Measurements from ENCODE around the gene GTF3C6. TPM values are rescaled to one million over a fixed set of nuclear protein-coding genes. Genes with fewer than 3 reads are reported as not detected.

GTF3C6 gene
- total RNA-seq, 2 donors from 2014 or later, result 72.0 to 98.1 TPM

DNA sequence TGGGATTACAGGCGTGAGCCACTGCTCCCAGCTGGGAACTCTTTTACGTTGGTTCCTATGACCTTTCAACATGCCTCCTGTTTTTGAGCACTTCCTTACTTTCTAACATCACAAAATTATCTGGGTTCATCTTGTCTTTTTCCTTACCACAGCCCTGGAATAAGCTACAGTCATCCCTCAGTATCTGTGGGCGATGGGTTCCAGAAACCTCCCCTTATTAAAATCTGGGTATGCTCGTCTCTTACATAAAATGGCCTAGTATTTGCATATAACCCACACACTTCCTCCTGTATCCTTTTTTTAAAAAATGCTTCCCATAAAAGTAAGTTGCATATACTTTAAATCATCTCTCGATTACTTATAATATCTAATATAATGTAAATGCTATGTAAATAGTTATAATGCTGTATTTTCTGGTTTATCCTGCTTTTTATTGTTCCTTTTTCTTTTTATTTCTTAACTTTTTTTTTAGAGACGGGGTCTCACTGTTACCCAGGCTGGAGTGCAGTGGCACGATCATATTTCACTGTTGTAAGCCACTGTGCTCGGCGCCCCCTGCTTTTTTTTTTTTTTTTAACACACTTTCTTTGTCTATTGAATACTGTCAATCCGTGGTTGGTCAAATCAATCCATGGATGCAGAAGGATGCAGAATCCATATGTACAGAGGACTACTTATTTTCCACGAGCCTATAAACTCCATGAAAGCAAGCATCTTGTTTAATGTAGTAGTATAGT, 32.5 kb downstream of the GTF3C6 start:
- intact Hi-C loops (cut with DNase I), result no loop called here
- Histone ChIP-seq H3K4me1 (replicated peaks) (no peaks in the 10 kb centered on the region), H3K27me3 (replicated peaks; ENCODE audit: insufficient read depth) (no peaks in the 10 kb centered on the region), H3K9me3 (no peaks in the 10 kb centered on the region), H3K27ac (no peak overlapping the region), H3K4me3 (no peak overlapping the region), H3K36me3 (no peaks in the 10 kb centered on the region)
- DNase-seq (ENCODE audit: low spot score), result no peak
- 79% methylated on average over 11 of the region's 11 CpGs for WGBS
- TF ChIP-seq POLR2A (IDR thresholded peaks at IDR 0.05) (no peak), POLR2AphosphoS5 (IDR thresholded peaks at IDR 0.05) (no peak)
- TF ChIP-seq, protein P1, sequence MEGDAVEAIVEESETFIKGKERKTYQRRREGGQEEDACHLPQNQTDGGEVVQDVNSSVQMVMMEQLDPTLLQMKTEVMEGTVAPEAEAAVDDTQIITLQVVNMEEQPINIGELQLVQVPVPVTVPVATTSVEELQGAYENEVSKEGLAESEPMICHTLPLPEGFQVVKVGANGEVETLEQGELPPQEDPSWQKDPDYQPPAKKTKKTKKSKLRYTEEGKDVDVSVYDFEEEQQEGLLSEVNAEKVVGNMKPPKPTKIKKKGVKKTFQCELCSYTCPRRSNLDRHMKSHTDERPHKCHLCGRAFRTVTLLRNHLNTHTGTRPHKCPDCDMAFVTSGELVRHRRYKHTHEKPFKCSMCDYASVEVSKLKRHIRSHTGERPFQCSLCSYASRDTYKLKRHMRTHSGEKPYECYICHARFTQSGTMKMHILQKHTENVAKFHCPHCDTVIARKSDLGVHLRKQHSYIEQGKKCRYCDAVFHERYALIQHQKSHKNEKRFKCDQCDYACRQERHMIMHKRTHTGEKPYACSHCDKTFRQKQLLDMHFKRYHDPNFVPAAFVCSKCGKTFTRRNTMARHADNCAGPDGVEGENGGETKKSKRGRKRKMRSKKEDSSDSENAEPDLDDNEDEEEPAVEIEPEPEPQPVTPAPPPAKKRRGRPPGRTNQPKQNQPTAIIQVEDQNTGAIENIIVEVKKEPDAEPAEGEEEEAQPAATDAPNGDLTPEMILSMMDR (IDR thresholded peaks at IDR 0.05), result no peak

DNA sequence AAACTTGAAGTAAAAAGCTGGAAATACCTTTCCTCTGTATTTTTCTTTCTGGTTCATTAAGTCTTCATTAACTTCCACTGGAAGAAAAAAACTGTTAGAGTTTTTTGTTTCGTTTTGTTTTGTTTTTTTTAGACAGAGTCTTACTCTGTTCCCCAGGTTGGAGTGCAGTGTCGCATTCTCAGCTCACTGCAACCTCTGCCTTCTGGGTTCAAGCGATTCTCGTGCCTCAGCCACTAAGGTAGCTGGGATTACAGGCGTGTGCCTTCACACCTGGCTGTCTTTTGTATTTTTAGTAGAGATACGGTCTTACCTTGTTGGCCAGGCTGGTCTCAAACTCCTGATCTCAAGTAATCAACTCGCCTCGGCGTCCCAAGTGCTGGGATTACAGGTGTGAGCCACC, 38.2 kb downstream of the GTF3C6 start:
- 89% methylated on average over 9 of the region's 9 CpGs for WGBS

GRCh38 chr6:110999634-111000270, 41.2 kb downstream of the GTF3C6 start:
- no peak overlapping the region for H3K4me3 ChIP-seq
- H3K9me3 ChIP-seq, result no peaks in the 10 kb centered on the region
- H3K27ac ChIP-seq, result no peak overlapping the region
- WGBS, result 29% methylated on average over 2 of the region's 2 CpGs
- H3K4me1 ChIP-seq (replicated peaks), result no peaks in the 10 kb centered on the region
- H3K27me3 ChIP-seq (replicated peaks; ENCODE audit: insufficient read depth), result no peaks in the 10 kb centered on the region
- DNase-seq (ENCODE audit: low spot score), result no peak
- no peak for TF ChIP-seq POLR2AphosphoS5 (IDR thresholded peaks at IDR 0.05)
- TF ChIP-seq, protein P1 (IDR thresholded peaks at IDR 0.05), result peak in 3 of 4 experiments; percentile 50 to 68 (median 61)
- intact Hi-C loops (cut with DNase I), result loop anchor here (5.0 kb wide), 1 partner anchor 472 kb away; no protein-coding TSS in a partner anchor
- no peaks in the 10 kb centered on the region for H3K36me3 ChIP-seq

More for the DNA sequence above, 38.2 kb downstream of the GTF3C6 start:
- Histone ChIP-seq H3K9me3 (no peaks in the 10 kb centered on the region), H3K27me3 (replicated peaks; ENCODE audit: insufficient read depth) (no peaks in the 10 kb centered on the region), H3K27ac (no peak overlapping the region), H3K4me1 (replicated peaks) (no peaks in the 10 kb centered on the region), H3K36me3 (no peaks in the 10 kb centered on the region), H3K4me3 (no peak overlapping the region)
- TF ChIP-seq POLR2AphosphoS5 (IDR thresholded peaks at IDR 0.05), result no peak
- DNase-seq (ENCODE audit: low spot score), result no peak
- intact Hi-C loops (cut with DNase I), result loop anchor here (5.0 kb wide), 1 partner anchor 469 kb away; no protein-coding TSS in a partner anchor

GRCh38 chr6:111002350-111002749, 43.8 kb downstream of the GTF3C6 start:
- H3K27ac ChIP-seq, result no peak overlapping the region
- TF ChIP-seq POLR2A (IDR thresholded peaks at IDR 0.05) (no peak), POLR2AphosphoS5 (IDR thresholded peaks at IDR 0.05) (no peak)
- TF ChIP-seq, protein P1 (IDR thresholded peaks at IDR 0.05), result no peak
- H3K4me3 ChIP-seq, result no peak overlapping the region
- no peaks in the 10 kb centered on the region for H3K27me3 ChIP-seq (replicated peaks; ENCODE audit: insufficient read depth)
- no peaks in the 10 kb centered on the region for H3K36me3 ChIP-seq
- no peaks in the 10 kb centered on the region for H3K4me1 ChIP-seq (replicated peaks)
- H3K9me3 ChIP-seq, result no peaks in the 10 kb centered on the region
- no peak for DNase-seq (ENCODE audit: low spot score)
- WGBS, result 100% methylated on average over 3 of the region's 3 CpGs
- intact Hi-C loops (cut with DNase I), result no loop called here

GRCh38 chr6:111011360-111012142, 53.0 kb downstream of the GTF3C6 start:
- Histone ChIP-seq H3K36me3 (no peaks in the 10 kb centered on the region), H3K4me1 (replicated peaks) (no peaks in the 10 kb centered on the region), H3K27me3 (replicated peaks; ENCODE audit: insufficient read depth) (no peaks in the 10 kb centered on the region), H3K27ac (no peak overlapping the region), H3K9me3 (no peaks in the 10 kb centered on the region), H3K4me3 (no peak overlapping the region)
- TF ChIP-seq POLR2A (IDR thresholded peaks at IDR 0.05), result no peak
- TF ChIP-seq, protein P1 (IDR thresholded peaks at IDR 0.05), result peak in 3 of 4 experiments; percentile 60 to 64 (median 62)
- intact Hi-C loops (cut with DNase I), result loop anchor here (5.0 kb wide), 1 partner anchor 201 kb away; no protein-coding TSS in a partner anchor
- DNase-seq (ENCODE audit: low spot score), result no peak
- WGBS, result 65% methylated on average over 2 of the region's 2 CpGs

Data from prostate gland (tissue), 2 donors.